K562 (cell line): Measurements from ENCODE around the gene BRF1. TPM values are rescaled to one million over a fixed set of nuclear protein-coding genes. Genes with fewer than 3 reads are reported as not detected.
A peak's percentile ranks its signal among the peaks of the same experiment; 100 is the strongest.

Experiments
- ATAC-seq: fragments of 200-7000 bp; cut with Tn5 transposase; 3 replicates; pipeline ENCODE4 v1.9.1; 2020; ENCODE audit warnings: moderate library complexity
- BruUV-seq: library from RNA; stranded (reverse); fragments of 400-500 nt; replicated peaks from 2 replicates; lab custom pipeline; 2021; lab: Mats Ljungman, UMichigan
- CTCF ChIA-PET: fragments of 300-600 bp; formaldehyde crosslinking; extraction: SDS; loops from one replicate; lab custom pipeline; 2021; ENCODE audit warnings: low intra/inter-chr PET ratio; lab: Yijun Ruan, JAX
- POLR2A ChIA-PET: fragments of 300-600, 350-650 bp; sonication (Branson Sonifier 250); formaldehyde crosslinking; extraction: SDS; loops from one replicate; lab custom pipeline; 2021; ENCODE audit warnings: antibody characterized with exemption, inconsistent platforms; lab: Yijun Ruan, JAX
- DNase-seq, 4 experiments: peaks; one replicate each; pipeline versions ENCODE4 v3.0.0 to v3.0.0-alpha.2; 2011 to 2018; ENCODE audit warnings: low spot score in 3 of 4, mixed read lengths in 3 of 4; ENCODE audit errors: extremely low read depth in 1 of 4
- FAIRE-seq: peaks from 2 replicates; lab custom pipeline; 2011; peaks lifted over from hg19 to GRCh38; lab: Jason Lieb, UNC
- H2AFZ ChIP-seq: 2 replicates; pipeline ENCODE4 v1.6.0; 2011; ENCODE audit warnings: low read depth, low read length, control low read depth, inconsistent platforms
- H3K27ac ChIP-seq: fragments of 200-600 bp; 3 replicates; pipeline ENCODE4 v1.8.0; 2011; ENCODE audit warnings: low read depth, mild to moderate bottlenecking, control low read depth, inconsistent platforms, low read length, moderate library complexity, mixed read lengths; ENCODE audit errors: extremely low read depth
- H3K27me3 ChIP-seq, 2 experiments: fragments of 300-600 bp in 1 of 2; 2 replicates in 1 of 2; 3 replicates in 1 of 2; pipeline versions ENCODE4 v1.6.0 to v1.8.0; 2011; ENCODE audit warnings: inconsistent platforms in 2 of 2, low read length in 2 of 2, mild to moderate bottlenecking in 1 of 2, mixed read lengths in 1 of 2, moderate library complexity in 1 of 2; ENCODE audit not compliant: control insufficient read depth in 2 of 2, insufficient read depth in 2 of 2
- H3K36me3 ChIP-seq: fragments of 300-600 bp; 3 replicates; pipeline ENCODE4 v1.8.0; 2011; ENCODE audit warnings: mild to moderate bottlenecking, low read length, inconsistent platforms; ENCODE audit not compliant: control insufficient read depth, insufficient read depth
- H3K4me1 ChIP-seq, 2 experiments: fragments of 200-600 bp in 1 of 2; replicated peaks in 1 of 2; 2 replicates in 1 of 2; 3 replicates in 1 of 2; pipeline versions ENCODE4 v1.5.1 to v1.8.0; 2011; ENCODE audit warnings: inconsistent platforms in 2 of 2, low read length in 2 of 2, mild to moderate bottlenecking in 1 of 2, mixed read lengths in 1 of 2, moderate library complexity in 1 of 2; ENCODE audit not compliant: control insufficient read depth in 2 of 2, insufficient read depth in 2 of 2
- H3K4me2 ChIP-seq: 2 replicates; pipeline ENCODE4 v1.6.1; 2011; ENCODE audit warnings: low read length, control low read depth, inconsistent platforms, mixed read lengths; ENCODE audit not compliant: insufficient read depth
- H3K4me3 ChIP-seq: fragments of 200-600 bp; sonication (generic), shearing (Covaris generic); 2 replicates; pipeline ENCODE4 v1.5.1; 2016; ENCODE audit warnings: control low read depth, inconsistent platforms
- H3K79me2 ChIP-seq: fragments of 200-600 bp; 3 replicates; pipeline ENCODE4 v1.8.0; 2011; ENCODE audit warnings: low read length, inconsistent platforms; ENCODE audit not compliant: control insufficient read depth, insufficient read depth
- H3K9ac ChIP-seq, 2 experiments: 2 replicates each; pipeline versions ENCODE4 v1.6.0 to v1.6.1; 2011; ENCODE audit warnings: low read depth in 2 of 2, low read length in 2 of 2, control low read depth in 1 of 2, inconsistent platforms in 1 of 2, mild to moderate bottlenecking in 1 of 2, mixed read lengths in 1 of 2; ENCODE audit not compliant: insufficient read depth in 1 of 2
- H3K9me1 ChIP-seq: one replicate; pipeline ENCODE4 v1.6.0; 2011; ENCODE audit warnings: inconsistent platforms, mild to moderate bottlenecking, low read length, moderate library complexity; ENCODE audit not compliant: control insufficient read depth, insufficient read depth
- H3K9me3 ChIP-seq: replicated peaks from 2 replicates; pipeline ENCODE4 v1.5.1; 2011; ENCODE audit warnings: low read depth, low read length, inconsistent platforms; ENCODE audit not compliant: control insufficient read depth, insufficient read depth
- H4K20me1 ChIP-seq: replicated peaks from 2 replicates; pipeline ENCODE4 v1.6.1; 2011; ENCODE audit warnings: low read length, inconsistent platforms, mixed read lengths; ENCODE audit not compliant: control insufficient read depth, insufficient read depth
- CCNT2 ChIP-seq: IDR thresholded peaks from 2 replicates; pipeline ENCODE4 v1.6.1; 2011; ENCODE audit warnings: borderline replicate concordance, low read depth, mild to moderate bottlenecking, moderate library complexity, mixed read lengths, low read length; ENCODE audit not compliant: insufficient read length; ENCODE audit errors: extremely low read depth
- HCFC1 ChIP-seq: IDR thresholded peaks from 2 replicates; pipeline ENCODE4 v1.6.1; 2012; ENCODE audit warnings: low read depth, low read length, improper control_type of control experiment
- HLTF ChIP-seq: fragments of 450-650 bp; IDR thresholded peaks from 2 replicates; pipeline ENCODE4 v1.6.1; 2016
- KAT2B ChIP-seq: IDR thresholded peaks from one replicate; pipeline ENCODE4 v1.6.1; 2012; ENCODE audit warnings: low read depth, mild to moderate bottlenecking, control low read depth, inconsistent platforms, low read length, moderate library complexity
- MAZ ChIP-seq, 2 experiments: fragments of 450-650 bp in 1 of 2; sonication (generic) in 1 of 2; formaldehyde crosslinking; IDR thresholded peaks in 1 of 2; conservative IDR thresholded peaks in 1 of 2; 2 replicates each; pipeline versions ENCODE4 v1.4.0 to v1.5.0; 2020; ENCODE audit warnings: mild to moderate bottlenecking in 1 of 2, missing genetic modification reagents in 1 of 2
- RBM25 ChIP-seq: fragments of 200-400 bp; formaldehyde crosslinking; IDR thresholded peaks from 2 replicates; pipeline ENCODE4 v1.6.1; 2018; ENCODE audit warnings: low read length, low read depth, moderate library complexity; ENCODE audit not compliant: severe bottlenecking
- SMAD3 ChIP-seq: fragments of 450-650 bp; formaldehyde crosslinking; conservative IDR thresholded peaks from 2 replicates; pipeline ENCODE4 v1.4.0; 2020; ENCODE audit warnings: mild to moderate bottlenecking
- SUPT5H ChIP-seq: fragments of 450-650 bp; IDR thresholded peaks from 2 replicates; pipeline ENCODE4 v1.6.1; 2016
- TAF15 ChIP-seq: fragments of 200-400 bp; formaldehyde crosslinking; IDR thresholded peaks from 2 replicates; pipeline ENCODE4 v1.6.1; 2017; ENCODE audit warnings: mild to moderate bottlenecking, low read depth, low read length, moderate library complexity
- TAF9B ChIP-seq: fragments of 450-650 bp; IDR thresholded peaks from 2 replicates; pipeline ENCODE4 v1.6.1; 2018; ENCODE audit warnings: mild to moderate bottlenecking; ENCODE audit not compliant: partially characterized antibody
- TCF7L2 ChIP-seq: fragments of 150-350 bp; IDR thresholded peaks from 2 replicates; pipeline ENCODE4 v1.6.1; 2016; ENCODE audit warnings: low read depth, mild to moderate bottlenecking, low read length, moderate library complexity
- ZNF239 ChIP-seq: fragments of 250-450 bp; sonication (Bioruptor Pico); IDR thresholded peaks from 2 replicates; pipeline ENCODE4 v1.4.0; 2020; ENCODE audit warnings: mild to moderate bottlenecking
- ZNF3 ChIP-seq: fragments of 250-450 bp; sonication (Bioruptor Pico); IDR thresholded peaks from 2 replicates; pipeline ENCODE4 v1.5.0; 2021; ENCODE audit warnings: mild to moderate bottlenecking, moderate library complexity
- ZNF766 ChIP-seq: fragments of 200-800 bp; sonication (Bioruptor generic); conservative IDR thresholded peaks from 2 replicates; pipeline ENCODE4 v1.6.1; 2016; ENCODE audit warnings: missing genetic modification characterization, missing compliant biosample characterization
- WGBS: fragments of 100-300 bp; shearing (Covaris generic); methylation state at CpG from one replicate; pipeline ENCODE4 v1.1.6; 2016; ENCODE audit warnings: low coverage, mixed read lengths; ENCODE audit not compliant: insufficient coverage; ENCODE audit errors: missing lambda C conversion rate; 5-methylcytosine and 5-hydroxymethylcytosine counted together
- in situ Hi-C: fragments of 300-500 bp; cut with MboI; formaldehyde crosslinking; loops from 4 replicates; pipeline ENCODE4 v1.15.0; 2018; ENCODE audit warnings: inconsistent platforms, mixed read lengths
- intact Hi-C: fragments of 100-400 bp; cut with micrococcal nuclease; formaldehyde crosslinking; loops from 2 replicates; pipeline ENCODE4 v1.14.2; 2022
- polyA plus RNA-seq, 8 experiments: library from polyadenylated mRNA; depleted of rRNA in 4 of 8; stranded (reverse) in 5 of 8; unstranded in 3 of 8; fragments of >200 nt; fragmentation: Nextera tagmentation in 2 of 8; fragmentation: Illumina TruSeq in 1 of 8; extraction: Ambion mirVana in 2 of 8; extraction: Trizol in 1 of 8; gene quantifications; 2 replicates each; pipeline versions ENCODE4 v1.2.1 to v1.2.3, GENCODE V29; 2011 to 2014; ENCODE audit warnings: inconsistent platforms in 1 of 8, missing spikeins in 1 of 8
- total RNA-seq, 7 experiments: library from RNA; depleted of rRNA in 6 of 7; stranded (reverse); fragments of >200 nt in 6 of 7; fragmentation: Illumina TruSeq in 2 of 7; extraction: Trizol in 2 of 7; gene quantifications; 2 replicates each; pipeline versions ENCODE4 v1.2.1 to v1.2.3, GENCODE V29; 2011 to 2021; ENCODE audit warnings: low replicate concordance in 1 of 7
- TF ChIP-seq, protein P1 (sequence below), 2 experiments: fragments of 450-650 bp; IDR thresholded peaks; 2 replicates each; pipeline ENCODE4 v1.6.1; 2016
- TF ChIP-seq, protein P2 (sequence below): fragments of 250-450 bp; sonication (Bioruptor Pico); IDR thresholded peaks from 2 replicates; pipeline ENCODE4 v1.6.1; 2021; ENCODE audit warnings: mild to moderate bottlenecking

BRF1 gene
- total and polyA plus RNA-seq, 9 of the 15 experiments (the other 6 are each of a cell fraction or from before 2014, with no cell fraction given), result 0.14 to 24.6 (median 8.2) TPM

DNA sequence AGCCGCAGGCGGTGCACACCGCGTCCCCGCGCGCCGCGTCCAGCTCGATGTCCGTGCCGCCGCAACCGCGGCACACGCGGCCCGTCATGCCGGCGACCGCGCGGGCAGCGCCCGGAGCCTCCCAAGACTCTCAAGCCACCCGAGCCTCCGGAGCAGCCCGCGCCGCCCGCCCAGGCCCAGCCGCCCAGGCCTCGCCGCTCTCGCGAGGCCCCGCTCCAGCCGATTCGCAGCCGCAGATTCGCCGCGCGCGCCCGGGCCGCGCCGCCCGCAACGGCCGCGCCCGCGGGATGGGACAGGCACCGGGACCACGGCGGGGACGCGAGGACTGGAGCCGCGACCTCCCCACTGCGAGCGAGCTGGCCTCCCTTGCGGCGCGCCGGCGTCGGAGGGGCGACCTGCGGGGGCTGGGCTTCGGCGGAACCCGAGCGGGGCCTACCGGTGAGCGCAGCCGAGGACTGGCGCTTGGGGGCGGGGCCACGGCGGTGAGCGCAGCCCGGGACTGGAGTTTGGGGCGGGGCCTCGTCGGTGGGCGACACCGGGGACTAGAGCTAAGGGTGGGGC is at the start of gene BRF1 (continued):
- peak; percentile 96 for TF ChIP-seq RBM25

DNA sequence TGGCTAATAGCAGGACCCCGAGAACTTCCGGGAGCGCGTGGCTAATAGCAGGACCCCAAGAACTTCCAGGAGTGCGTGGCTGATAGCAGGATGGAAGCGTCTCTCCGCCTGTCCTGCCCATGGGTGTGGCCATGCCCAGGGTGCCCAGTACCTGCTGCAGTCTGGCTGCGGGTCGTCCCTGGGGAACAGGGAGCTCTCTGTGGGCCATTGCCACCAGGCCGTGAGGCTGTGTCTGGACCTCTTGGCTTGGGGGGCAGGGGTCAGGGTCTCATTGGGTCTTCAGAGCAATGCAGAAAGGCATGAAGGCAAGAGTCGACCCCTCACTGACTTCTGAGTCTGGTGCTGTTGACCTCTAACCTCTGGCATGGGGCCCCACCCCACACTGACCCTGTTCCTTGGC is 49.2 kb upstream of the BRF1 start:
- FAIRE-seq (no peak), ATAC-seq (no peak), DNase-seq (no peak)
- 92% methylated on average over 6 of the region's 11 CpGs for WGBS
- no TSS peak for BruUV-seq
- Histone ChIP-seq H2AFZ (no peak overlapping the region), H3K27me3 (no peaks in the 10 kb centered on the region), H3K36me3 (no peaks in the 10 kb centered on the region), H3K9me3 (no peaks in the 10 kb centered on the region), H3K4me2 (no peak overlapping the region), H4K20me1 (0 out of 2 replicates have a peak, but pooled peaks cover 3% of the 10 kb centered on the region), H3K4me3 (no peak overlapping the region), H3K4me1 (peaks cover 10 to 54% of the 10 kb centered on the region in 2 experiments; a peak in 4 of 5 replicates), H3K9ac (no peak overlapping the region), H3K9me1 (no peaks in the 10 kb centered on the region), H3K27ac (no peak overlapping the region), H3K79me2 (no peaks in the 10 kb centered on the region; the same call in 2 of the 3 replicates)
- POLR2A ChIA-PET, result interaction anchor here (0.6 kb wide), 1 partner anchor 13 kb away, joined by 3 read pairs; no protein-coding TSS in a partner anchor
- CTCF ChIA-PET, result no interaction called here
- in situ Hi-C loops, result loop anchor here (10.0 kb wide), 2 partner anchors 85 to 255 kb away; no protein-coding TSS in a partner anchor
- intact Hi-C loops, result no loop called here
- TF ChIP-seq MAZ (CRISPR knock-in tag; conservative IDR thresholded peaks at IDR 0.05 in 1 of 2, IDR thresholded peaks at IDR 0.05 in 1 of 2) (no peak), TAF9B (no peak), ZNF239 (CRISPR knock-in tag) (no peak), ZNF766 (no peak), SUPT5H (no peak), CCNT2 (no peak), KAT2B (no peak), TAF15 (no peak), HCFC1 (no peak), ZNF3 (CRISPR knock-in tag) (no peak), TCF7L2 (no peak), HLTF (no peak), SMAD3 (CRISPR knock-in tag) (no peak)
- TF ChIP-seq, protein P1, sequence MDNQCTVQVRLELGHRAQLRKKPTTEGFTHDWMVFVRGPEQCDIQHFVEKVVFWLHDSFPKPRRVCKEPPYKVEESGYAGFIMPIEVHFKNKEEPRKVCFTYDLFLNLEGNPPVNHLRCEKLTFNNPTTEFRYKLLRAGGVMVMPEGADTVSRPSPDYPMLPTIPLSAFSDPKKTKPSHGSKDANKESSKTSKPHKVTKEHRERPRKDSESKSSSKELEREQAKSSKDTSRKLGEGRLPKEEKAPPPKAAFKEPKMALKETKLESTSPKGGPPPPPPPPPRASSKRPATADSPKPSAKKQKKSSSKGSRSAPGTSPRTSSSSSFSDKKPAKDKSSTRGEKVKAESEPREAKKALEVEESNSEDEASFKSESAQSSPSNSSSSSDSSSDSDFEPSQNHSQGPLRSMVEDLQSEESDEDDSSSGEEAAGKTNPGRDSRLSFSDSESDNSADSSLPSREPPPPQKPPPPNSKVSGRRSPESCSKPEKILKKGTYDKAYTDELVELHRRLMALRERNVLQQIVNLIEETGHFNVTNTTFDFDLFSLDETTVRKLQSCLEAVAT (IDR thresholded peaks at IDR 0.05), result no peak
- TF ChIP-seq, protein P2, sequence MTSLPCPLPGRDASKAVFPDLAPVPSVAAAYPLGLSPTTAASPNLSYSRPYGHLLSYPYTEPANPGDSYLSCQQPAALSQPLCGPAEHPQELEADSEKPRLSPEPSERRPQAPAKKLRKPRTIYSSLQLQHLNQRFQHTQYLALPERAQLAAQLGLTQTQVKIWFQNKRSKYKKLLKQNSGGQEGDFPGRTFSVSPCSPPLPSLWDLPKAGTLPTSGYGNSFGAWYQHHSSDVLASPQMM, result no peak
